ENCODE measurements around the gene ZNF700. TPM values are rescaled to one million over a fixed set of nuclear protein-coding genes. Genes with fewer than 3 reads are reported as not detected.
"Not testable (repeated sequence)": the region's sequence is repeated elsewhere in the genome, so short reads cannot be mapped to it uniquely, and the experiment has no call there.

ZNF700 gene
- polyA plus RNA-seq (3.8 to 8.5 TPM (median 4.9 TPM) in 3 replicates), polyA minus RNA-seq (1.2 to 10.3 TPM (median 3.4 TPM) in 3 replicates)
- 2.3 TPM for polyA plus RNA-seq (2011; ENCODE audit: low read depth)
- 1.6 and 3.8 TPM in 2 replicates for polyA plus RNA-seq (2011; cell fraction: cytosol; rRNA removed)
- 15.7 and 17.3 TPM in 2 replicates for polyA plus RNA-seq (2011; cell fraction: nucleus; rRNA removed)
- polyA plus RNA-seq (2012; ENCODE audit: low replicate concordance): 3.9 and 6.5 TPM in 2 replicates
- polyA minus RNA-seq (2011; cell fraction: cytosol; rRNA and poly(A)+ RNA removed): 1.9 TPM
- 6.0 and 12.5 TPM in 2 replicates for polyA minus RNA-seq (2011; cell fraction: nucleus; rRNA and poly(A)+ RNA removed)

DNA sequence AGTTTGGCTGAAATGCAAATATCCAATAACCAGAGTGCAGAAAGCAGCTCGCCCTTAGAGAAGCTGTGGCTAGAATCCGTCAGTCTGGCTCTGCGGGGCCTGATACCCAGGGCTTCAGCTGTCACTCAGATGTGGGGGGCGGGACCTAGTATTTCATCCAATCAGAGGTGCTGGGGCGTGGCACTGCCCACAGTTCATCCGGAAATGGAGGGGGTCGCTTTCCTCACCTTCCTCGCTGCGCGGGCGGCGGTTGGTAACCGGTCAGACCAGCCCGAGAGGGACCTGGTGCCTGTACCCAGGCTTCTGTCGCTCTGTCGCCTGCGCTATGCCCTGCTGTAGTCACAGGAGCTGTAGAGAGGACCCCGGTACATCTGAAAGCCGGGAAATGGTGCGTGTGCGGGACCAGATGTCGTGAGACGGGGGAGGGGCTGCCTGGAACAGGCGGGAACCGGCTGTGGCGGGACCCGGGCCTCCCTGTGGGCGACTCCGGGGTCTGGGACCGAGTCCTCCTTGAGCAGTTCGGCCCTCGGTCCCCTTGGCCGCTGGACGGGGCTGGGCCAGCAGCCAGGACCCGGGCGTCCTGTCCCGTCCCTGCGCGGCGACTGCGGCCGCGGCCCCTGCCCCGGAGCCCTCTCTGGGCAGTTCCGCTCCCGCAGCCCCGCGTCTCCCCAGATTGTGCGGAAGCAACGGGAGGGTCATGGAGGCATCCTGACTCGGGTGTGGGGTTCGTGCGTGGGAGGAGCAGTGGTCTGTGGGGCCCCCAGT, at the start of gene ZNF700:
Gene ZNF700 (plus strand): TSS at position 222 of the 765 bp plus-strand sequence. CDS start 104 bp downstream, at position 326.
- Histone ChIP-seq H3K4me3 (ENCODE audit: control insufficient read depth in 2 of 3, extremely low read depth in 1 of 3, insufficient read depth in 2 of 3, low read depth in 1 of 3, low read length in 3 of 3) (peak within 1 kb of the TSS; percentile 78 to 98 (median 86)), H3K9ac (ENCODE audit: control insufficient read depth, extremely low read depth, insufficient read depth, low read length) (peak within 1 kb of the TSS; percentile 80), H3K36me3 (ENCODE audit: control insufficient read depth in 2 of 2, extremely low read depth in 1 of 2, insufficient read depth in 2 of 2, low read length in 2 of 2) (peaks cover 0 to 1% of the 10 kb centered on the region in 2 experiments), H3K9me3 (ENCODE audit: control insufficient read depth, low read depth, low read length) (no peaks in the 10 kb centered on the region), H3K9me1 (ENCODE audit: control insufficient read depth, extremely low read depth, insufficient read depth, low read length) (no peaks in the 10 kb centered on the region), H3K4me2 (ENCODE audit: control insufficient read depth, extremely low read depth, insufficient read depth, low read depth, low read length) (peak within 1 kb of the TSS; percentile 80), H3K4me1 (ENCODE audit: control insufficient read depth, extremely low read depth, insufficient read depth, low read length) (peaks cover 14% of the 10 kb centered on the region), H2AFZ (ENCODE audit: control insufficient read depth, low read length) (peak within 1 kb of the TSS; percentile 94), H3K27ac (ENCODE audit: control insufficient read depth, insufficient read depth, low read length) (peak within 1 kb of the TSS; percentile 72), H3K27me3 (ENCODE audit: control insufficient read depth, extremely low read depth, insufficient read depth, low read length) (no peaks in the 10 kb centered on the region), H4K20me1 (ENCODE audit: control insufficient read depth, extremely low read depth, insufficient read depth, low read length) (no peaks in the 10 kb centered on the region), H3K79me2 (ENCODE audit: control insufficient read depth, insufficient read depth, low read length) (peaks cover 42% of the 10 kb centered on the region)
- DNase-seq (ENCODE audit: low read depth, low spot score) (peak; percentile 55), FAIRE-seq (peak; percentile 74)
- dilution Hi-C loops (cut with MboI; ENCODE audit: extremely low pct_ligation_motif_present, low sequenced_read_pairs): no loop called here
- no peak for TF ChIP-seq EZH2 (IDR thresholded peaks at IDR 0.05; ENCODE audit: low read length)
- TF ChIP-seq, protein P1, sequence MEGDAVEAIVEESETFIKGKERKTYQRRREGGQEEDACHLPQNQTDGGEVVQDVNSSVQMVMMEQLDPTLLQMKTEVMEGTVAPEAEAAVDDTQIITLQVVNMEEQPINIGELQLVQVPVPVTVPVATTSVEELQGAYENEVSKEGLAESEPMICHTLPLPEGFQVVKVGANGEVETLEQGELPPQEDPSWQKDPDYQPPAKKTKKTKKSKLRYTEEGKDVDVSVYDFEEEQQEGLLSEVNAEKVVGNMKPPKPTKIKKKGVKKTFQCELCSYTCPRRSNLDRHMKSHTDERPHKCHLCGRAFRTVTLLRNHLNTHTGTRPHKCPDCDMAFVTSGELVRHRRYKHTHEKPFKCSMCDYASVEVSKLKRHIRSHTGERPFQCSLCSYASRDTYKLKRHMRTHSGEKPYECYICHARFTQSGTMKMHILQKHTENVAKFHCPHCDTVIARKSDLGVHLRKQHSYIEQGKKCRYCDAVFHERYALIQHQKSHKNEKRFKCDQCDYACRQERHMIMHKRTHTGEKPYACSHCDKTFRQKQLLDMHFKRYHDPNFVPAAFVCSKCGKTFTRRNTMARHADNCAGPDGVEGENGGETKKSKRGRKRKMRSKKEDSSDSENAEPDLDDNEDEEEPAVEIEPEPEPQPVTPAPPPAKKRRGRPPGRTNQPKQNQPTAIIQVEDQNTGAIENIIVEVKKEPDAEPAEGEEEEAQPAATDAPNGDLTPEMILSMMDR (optimal IDR thresholded peaks at IDR 0.05 in 1 of 3, IDR thresholded peaks at IDR 0.05 in 1 of 3, conservative IDR thresholded peaks at IDR 0.05 in 1 of 3; ENCODE audit: extremely low read depth in 1 of 3, insufficient read depth in 2 of 3, low read length in 3 of 3): no peak

DNA sequence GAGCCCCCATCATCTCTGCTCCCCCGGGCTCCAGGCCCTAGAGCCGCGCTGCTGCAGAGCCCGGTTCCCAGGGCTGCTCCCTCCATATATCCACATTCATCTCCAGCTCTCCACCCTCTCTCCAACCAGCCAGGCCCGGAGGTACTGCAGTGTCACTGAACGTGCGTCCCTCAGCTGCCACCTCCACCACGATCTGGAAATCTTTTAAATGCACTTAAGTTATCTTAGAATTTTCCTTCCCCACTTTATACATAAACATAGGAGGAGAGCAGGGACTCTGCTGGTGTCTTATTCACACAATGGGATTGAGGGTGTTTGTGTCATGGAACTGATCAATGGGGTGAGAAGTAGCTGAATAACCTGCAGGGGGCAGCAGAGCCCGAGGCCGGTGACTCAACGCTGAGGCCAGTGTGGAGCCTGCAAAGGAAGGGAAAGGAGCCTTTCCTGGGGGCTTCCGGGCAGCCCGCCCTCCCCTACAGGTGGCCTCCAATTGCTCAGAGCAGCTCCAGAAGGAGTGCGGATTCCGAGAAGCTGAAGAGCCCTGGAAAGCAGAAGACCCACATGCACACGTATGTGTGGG, 45.1 kb upstream of the ZNF700 start:
- not testable (repeated sequence) for H3K79me2 ChIP-seq (ENCODE audit: control insufficient read depth, insufficient read depth, low read length)

More for the DNA sequence above, 45.1 kb upstream of the ZNF700 start:
- not testable (repeated sequence) for H3K36me3 ChIP-seq (ENCODE audit: control insufficient read depth in 2 of 2, extremely low read depth in 1 of 2, insufficient read depth in 2 of 2, low read length in 2 of 2); H3K27me3 ChIP-seq (ENCODE audit: control insufficient read depth, extremely low read depth, insufficient read depth, low read length); H3K4me1 ChIP-seq (ENCODE audit: control insufficient read depth, extremely low read depth, insufficient read depth, low read length); H3K9me3 ChIP-seq (ENCODE audit: control insufficient read depth, low read depth, low read length); H3K27ac ChIP-seq (ENCODE audit: control insufficient read depth, insufficient read depth, low read length); H3K9ac ChIP-seq (ENCODE audit: control insufficient read depth, extremely low read depth, insufficient read depth, low read length); H3K4me3 ChIP-seq (ENCODE audit: control insufficient read depth in 2 of 3, extremely low read depth in 1 of 3, insufficient read depth in 2 of 3, low read depth in 1 of 3, low read length in 3 of 3); H4K20me1 ChIP-seq (ENCODE audit: control insufficient read depth, extremely low read depth, insufficient read depth, low read length); DNase-seq (ENCODE audit: low read depth, low spot score); H2AFZ ChIP-seq (ENCODE audit: control insufficient read depth, low read length); H3K9me1 ChIP-seq (ENCODE audit: control insufficient read depth, extremely low read depth, insufficient read depth, low read length); FAIRE-seq; H3K4me2 ChIP-seq (ENCODE audit: control insufficient read depth, extremely low read depth, insufficient read depth, low read depth, low read length)
- dilution Hi-C loops (cut with MboI; ENCODE audit: extremely low pct_ligation_motif_present, low sequenced_read_pairs): loop anchor here (5.0 kb wide), 1 partner anchor 32 kb away; the partner anchor contains the start of gene ZNF439
- TF ChIP-seq, protein P1 (optimal IDR thresholded peaks at IDR 0.05 in 1 of 3, IDR thresholded peaks at IDR 0.05 in 1 of 3, conservative IDR thresholded peaks at IDR 0.05 in 1 of 3; ENCODE audit: extremely low read depth in 1 of 3, insufficient read depth in 2 of 3, low read length in 3 of 3): peak in 1 of 3 experiments; percentile 5
